ENCODE results near the gene YTHDF2. TPM values are rescaled to one million over a fixed set of nuclear protein-coding genes. Genes with fewer than 3 reads are reported as not detected.
"Not testable (repeated sequence)": the region's sequence is repeated elsewhere in the genome, so short reads cannot be mapped to it uniquely, and the experiment has no call there.

YTHDF2 gene
- total RNA-seq, 1 donor from 2014 or later = 32.1 TPM

DNA sequence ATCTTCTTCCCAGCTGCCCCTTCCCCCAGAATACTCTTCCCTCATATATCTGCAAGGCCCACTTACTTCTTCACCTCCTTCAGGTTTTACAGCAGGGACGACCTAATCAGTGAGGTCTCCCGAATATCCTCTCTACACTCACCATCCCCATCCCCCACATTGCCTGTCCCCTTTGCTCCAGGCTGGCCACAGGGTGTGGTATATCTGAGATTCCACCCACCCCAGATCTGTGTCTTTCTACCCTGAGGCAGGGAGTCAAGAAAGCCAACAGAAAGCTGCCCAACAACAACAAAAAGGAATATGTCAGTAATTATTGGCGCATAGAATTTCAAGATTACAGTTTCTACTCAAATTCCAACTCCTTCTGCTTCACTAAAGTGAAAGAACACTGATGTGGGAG is 45.3 kb downstream of the YTHDF2 start:
- no peaks in the 10 kb centered on the region for H3K9me3 ChIP-seq (replicated peaks)
- intact Hi-C loops (cut with micrococcal nuclease) = loop anchor here (5.0 kb wide), 1 partner anchor 95 kb away; no protein-coding TSS in a partner anchor
- DNase-seq = no peak
- H3K4me3 ChIP-seq = no peak overlapping the region
- no peak overlapping the region for H3K27ac ChIP-seq (replicated peaks)
- TF ChIP-seq, protein P1, sequence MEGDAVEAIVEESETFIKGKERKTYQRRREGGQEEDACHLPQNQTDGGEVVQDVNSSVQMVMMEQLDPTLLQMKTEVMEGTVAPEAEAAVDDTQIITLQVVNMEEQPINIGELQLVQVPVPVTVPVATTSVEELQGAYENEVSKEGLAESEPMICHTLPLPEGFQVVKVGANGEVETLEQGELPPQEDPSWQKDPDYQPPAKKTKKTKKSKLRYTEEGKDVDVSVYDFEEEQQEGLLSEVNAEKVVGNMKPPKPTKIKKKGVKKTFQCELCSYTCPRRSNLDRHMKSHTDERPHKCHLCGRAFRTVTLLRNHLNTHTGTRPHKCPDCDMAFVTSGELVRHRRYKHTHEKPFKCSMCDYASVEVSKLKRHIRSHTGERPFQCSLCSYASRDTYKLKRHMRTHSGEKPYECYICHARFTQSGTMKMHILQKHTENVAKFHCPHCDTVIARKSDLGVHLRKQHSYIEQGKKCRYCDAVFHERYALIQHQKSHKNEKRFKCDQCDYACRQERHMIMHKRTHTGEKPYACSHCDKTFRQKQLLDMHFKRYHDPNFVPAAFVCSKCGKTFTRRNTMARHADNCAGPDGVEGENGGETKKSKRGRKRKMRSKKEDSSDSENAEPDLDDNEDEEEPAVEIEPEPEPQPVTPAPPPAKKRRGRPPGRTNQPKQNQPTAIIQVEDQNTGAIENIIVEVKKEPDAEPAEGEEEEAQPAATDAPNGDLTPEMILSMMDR (IDR thresholded peaks at IDR 0.05; ENCODE audit: borderline replicate concordance) = no peak
- no peaks in the 10 kb centered on the region for H3K36me3 ChIP-seq
- H3K27me3 ChIP-seq (ENCODE audit: low read depth) = no peaks in the 10 kb centered on the region
- H3K4me1 ChIP-seq = peaks cover 4% of the 10 kb centered on the region

DNA sequence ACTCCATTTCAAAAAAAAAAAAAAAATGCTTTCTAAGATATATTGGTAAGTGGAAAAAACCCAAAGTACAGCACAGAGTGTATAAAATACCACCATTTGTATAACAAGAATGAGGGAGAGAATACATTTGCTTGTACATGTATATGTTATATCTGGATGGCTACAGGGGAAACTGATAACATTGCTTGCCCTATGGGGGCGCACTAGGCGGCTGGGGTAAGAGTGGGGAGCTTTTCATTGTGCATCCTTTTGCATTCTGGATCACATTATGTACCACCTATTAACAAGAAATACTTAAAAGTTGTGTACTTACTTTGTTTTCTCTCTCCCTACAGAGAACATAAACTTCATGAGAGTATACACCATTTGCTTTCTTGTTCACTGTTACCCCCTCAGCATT is 46.6 kb downstream of the YTHDF2 start:
- Histone ChIP-seq H3K4me1 (peaks cover 4% of the 10 kb centered on the region), H3K27me3 (ENCODE audit: low read depth) (no peaks in the 10 kb centered on the region), H3K4me3 (no peak overlapping the region), H3K27ac (replicated peaks) (no peak overlapping the region), H3K9me3 (replicated peaks) (no peaks in the 10 kb centered on the region), H3K36me3 (no peaks in the 10 kb centered on the region)
- TF ChIP-seq, protein P1 (IDR thresholded peaks at IDR 0.05; ENCODE audit: borderline replicate concordance) = no peak
- intact Hi-C loops (cut with micrococcal nuclease) = loop anchor here (5.0 kb wide), 1 partner anchor 94 kb away; no protein-coding TSS in a partner anchor
- DNase-seq = no peak

DNA sequence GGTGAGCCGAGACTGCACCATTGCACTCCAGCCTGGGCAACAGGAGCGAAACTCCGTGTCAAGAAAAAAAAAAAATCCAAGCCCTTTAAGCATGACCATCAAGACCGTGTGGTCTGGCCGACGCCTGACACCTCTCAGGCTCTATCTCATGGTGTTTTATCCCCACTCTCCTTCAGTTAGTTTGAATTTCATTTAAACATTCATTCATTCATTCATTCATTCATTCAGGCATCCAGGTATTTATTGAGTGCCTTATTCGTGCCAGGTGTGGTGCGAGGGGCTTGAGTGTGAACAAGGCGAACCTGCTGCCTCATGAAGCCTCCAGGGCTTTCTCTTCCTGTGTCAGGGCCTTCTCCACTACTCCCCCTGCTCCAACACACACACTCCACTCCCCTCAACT is 52.7 kb downstream of the YTHDF2 start:
- Histone ChIP-seq H3K36me3 (no peaks in the 10 kb centered on the region), H3K27me3 (ENCODE audit: low read depth) (peaks cover 7% of the 10 kb centered on the region), H3K27ac (replicated peaks) (no peak overlapping the region), H3K4me1 (peaks cover 9% of the 10 kb centered on the region), H3K4me3 (no peak overlapping the region), H3K9me3 (replicated peaks) (no peaks in the 10 kb centered on the region)
- DNase-seq = no peak
- TF ChIP-seq, protein P1 (IDR thresholded peaks at IDR 0.05; ENCODE audit: borderline replicate concordance) = no peak
- intact Hi-C loops (cut with micrococcal nuclease) = no loop called here

DNA sequence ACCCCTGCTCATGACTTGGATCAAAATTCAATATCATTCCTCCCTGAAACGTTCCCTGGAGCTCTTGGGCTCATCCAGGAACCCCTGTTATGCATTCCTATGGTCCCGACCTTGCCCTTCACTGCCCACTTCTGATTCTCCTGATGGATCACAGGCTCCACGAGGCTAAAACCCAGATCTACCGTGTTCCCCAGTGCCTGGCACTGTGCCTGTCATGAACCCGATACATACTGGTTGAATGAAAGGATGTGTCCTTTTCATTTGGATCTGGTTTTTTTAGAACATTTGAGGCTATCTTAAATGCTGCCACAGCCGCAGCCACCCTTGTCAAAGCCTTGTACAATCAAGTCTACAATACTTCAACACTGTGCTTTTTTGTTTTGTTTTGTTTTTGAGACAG is 53.1 kb downstream of the YTHDF2 start:
- H3K27ac ChIP-seq (replicated peaks) = no peak overlapping the region
- intact Hi-C loops (cut with micrococcal nuclease) = no loop called here
- H3K36me3 ChIP-seq = no peaks in the 10 kb centered on the region
- H3K27me3 ChIP-seq (ENCODE audit: low read depth) = peaks cover 7% of the 10 kb centered on the region
- H3K4me3 ChIP-seq = no peak overlapping the region
- no peaks in the 10 kb centered on the region for H3K9me3 ChIP-seq (replicated peaks)
- TF ChIP-seq, protein P1 (IDR thresholded peaks at IDR 0.05; ENCODE audit: borderline replicate concordance) = no peak
- no peak for DNase-seq
- H3K4me1 ChIP-seq = peaks cover 9% of the 10 kb centered on the region

DNA sequence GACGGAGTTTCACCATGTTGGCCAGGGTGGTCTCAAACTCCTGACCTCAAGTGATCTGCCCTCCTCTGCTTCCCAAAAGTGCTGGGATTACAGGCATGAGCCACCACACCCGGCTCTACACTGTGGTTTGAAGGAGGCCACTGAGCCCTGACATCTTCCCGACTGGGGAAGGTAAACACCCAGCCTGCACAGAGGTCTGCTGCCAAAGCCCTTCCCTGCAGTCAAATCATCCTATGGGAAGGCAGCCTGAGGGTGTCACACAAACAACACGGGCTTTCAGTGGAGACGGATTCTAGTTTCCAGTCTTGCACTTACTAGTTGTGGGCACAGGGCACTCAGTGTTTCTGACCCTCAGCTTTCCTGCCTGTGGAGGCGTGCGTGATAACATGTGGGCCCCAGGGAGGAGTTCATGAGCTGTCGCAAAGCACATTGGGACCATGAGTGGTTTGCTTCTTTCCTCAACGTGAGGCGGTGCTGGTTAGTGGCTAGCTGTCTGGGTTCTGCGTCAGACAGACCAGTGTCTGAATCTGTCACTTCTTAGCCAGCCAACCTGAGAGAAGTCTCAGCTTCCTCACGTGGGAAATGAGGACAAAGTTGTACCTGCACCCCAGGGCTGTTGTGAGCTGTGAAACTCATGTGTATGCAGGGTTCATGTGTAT is 53.8 kb downstream of the YTHDF2 start:
- TF ChIP-seq, protein P1 (IDR thresholded peaks at IDR 0.05; ENCODE audit: borderline replicate concordance) = no peak
- no peaks in the 10 kb centered on the region for H3K36me3 ChIP-seq
- intact Hi-C loops (cut with micrococcal nuclease) = no loop called here

DNA sequence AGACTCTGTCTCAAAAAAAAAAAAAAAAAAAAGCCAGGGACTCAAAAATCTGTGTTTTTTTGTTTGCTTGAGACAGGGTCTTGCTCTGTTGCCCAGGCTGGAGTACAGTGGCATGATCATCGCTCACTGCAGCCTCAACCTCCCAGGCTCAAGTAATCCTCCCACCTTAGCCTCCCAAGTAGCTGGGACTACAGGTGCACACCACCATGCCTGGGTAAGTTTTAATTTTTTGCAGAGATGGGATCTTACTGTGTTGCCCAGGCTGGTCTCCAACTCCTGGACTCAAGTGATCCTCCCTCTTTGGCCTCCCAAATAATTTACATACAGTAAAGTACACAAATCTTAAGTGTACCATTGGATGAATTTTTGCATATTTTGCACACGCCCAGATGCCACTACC is 55.2 kb downstream of the YTHDF2 start:
- H3K27me3 ChIP-seq (ENCODE audit: low read depth); DNase-seq; intact Hi-C loops (cut with micrococcal nuclease); H3K9me3 ChIP-seq (replicated peaks); H3K4me3 ChIP-seq; H3K36me3 ChIP-seq; H3K27ac ChIP-seq (replicated peaks): not testable (repeated sequence)
- H3K4me1 ChIP-seq = peaks cover 12% of the 10 kb centered on the region

More for the DNA sequence above, 53.8 kb downstream of the YTHDF2 start:
- Histone ChIP-seq H3K9me3 (replicated peaks) (no peaks in the 10 kb centered on the region), H3K27ac (replicated peaks) (no peak overlapping the region), H3K4me3 (no peak overlapping the region), H3K27me3 (ENCODE audit: low read depth) (peaks cover 7% of the 10 kb centered on the region), H3K4me1 (peaks cover 5% of the 10 kb centered on the region)
- no peak for DNase-seq
